GM03348 (cell line): ENCODE data around the gene JARID2.
"Not testable (repeated sequence)": the region's sequence is repeated elsewhere in the genome, so short reads cannot be mapped to it uniquely, and the experiment has no call there.

Experiments
- DNase-seq: peaks from one replicate; pipeline ENCODE4 v3.0.0; 2012; ENCODE audit warnings: low spot score

Gene JARID2

GRCh38 chr6:15400572-15401004 lies 154.7 kb downstream of the JARID2 start:
- DNase-seq, result peak; percentile 46

GRCh38 chr6:15401120-15401519 lies 155.3 kb downstream of the JARID2 start:
- DNase-seq, result no peak

- peak; percentile 16 for DNase-seq
Observed at GRCh38 chr6:15401769-15402250, 155.9 kb downstream of the JARID2 start.

- DNase-seq, result no peak
Observed at GRCh38 chr6:15402406-15403045, 156.7 kb downstream of the JARID2 start.

- DNase-seq, result no peak
Observed at GRCh38 chr6:15403094-15403755, 157.4 kb downstream of the JARID2 start.

GRCh38 chr6:15404685-15404980 lies 158.8 kb downstream of the JARID2 start:
- no peak for DNase-seq

GRCh38 chr6:15405129-15406068 lies 159.5 kb downstream of the JARID2 start:
- DNase-seq, result no peak

- DNase-seq, result no peak
Observed at GRCh38 chr6:15406452-15406851, 160.6 kb downstream of the JARID2 start.

- no peak for DNase-seq
Observed at GRCh38 chr6:15408008-15408407, 162.1 kb downstream of the JARID2 start.

- DNase-seq, result no peak
Observed at GRCh38 chr6:15408758-15409157, 162.9 kb downstream of the JARID2 start.

- no peak for DNase-seq
Observed at GRCh38 chr6:15409301-15410125, 163.6 kb downstream of the JARID2 start.

- DNase-seq, result no peak
Observed at GRCh38 chr6:15410126-15410391, 164.2 kb downstream of the JARID2 start.

GRCh38 chr6:15410752-15411151 lies 164.9 kb downstream of the JARID2 start:
- DNase-seq, result no peak

GRCh38 chr6:15411766-15412165 lies 165.9 kb downstream of the JARID2 start:
- DNase-seq, result no peak

- DNase-seq, result no peak
Observed at GRCh38 chr6:15412767-15413166, 166.9 kb downstream of the JARID2 start.

- no peak for DNase-seq
Observed at GRCh38 chr6:15413466-15414234, 167.8 kb downstream of the JARID2 start.

GRCh38 chr6:15414235-15414612 lies 168.4 kb downstream of the JARID2 start:
- no peak for DNase-seq

- not testable (repeated sequence) for DNase-seq
Observed at GRCh38 chr6:15415622-15416021, 169.8 kb downstream of the JARID2 start.

GRCh38 chr6:15416932-15417509 lies 171.2 kb downstream of the JARID2 start:
- DNase-seq, result no peak

- DNase-seq, result peak; percentile 17
Observed at GRCh38 chr6:15417811-15418210, 171.9 kb downstream of the JARID2 start.

- no peak for DNase-seq
Observed at GRCh38 chr6:15419493-15419892, 173.6 kb downstream of the JARID2 start.
